Endothelial cell of umbilical vein (primary cell): ENCODE data around the gene ZNF821.

Experiments
- CTCF ChIP-seq, 2 donors: IDR thresholded peaks; 1 replicate in 1 of 2; 2 replicates in 1 of 2; pipeline ENCODE4 v1.5.1; 2011; ENCODE audit warnings: low read length in 2 of 2, mild to moderate bottlenecking in 2 of 2, moderate library complexity in 2 of 2, control low read depth in 1 of 2, inconsistent platforms in 1 of 2, low read depth in 1 of 2; ENCODE audit not compliant: insufficient read depth in 1 of 2; ENCODE audit errors: extremely low read depth in 1 of 2
- MAX ChIP-seq: IDR thresholded peaks from 2 replicates; pipeline ENCODE4 v1.6.1; 2011; ENCODE audit not compliant: insufficient read depth, insufficient read length

- TF ChIP-seq CTCF (IDR thresholded peaks at IDR 0.05; ENCODE audit: extremely low read depth in 1 of 2, insufficient read depth in 1 of 2, low read depth in 1 of 2, low read length in 2 of 2) (no peak), MAX (no peak)
Measured at GRCh38 chr16:71865173-71865863, 18.7 kb downstream of the ZNF821 start.
